Esophagus (tissue), 2 donors: Measurements from ENCODE around the gene TMEM269. TPM values are rescaled to one million over a fixed set of nuclear protein-coding genes. Genes with fewer than 3 reads are reported as not detected.

Experiments
- H3K27ac ChIP-seq, 2 donors: one replicate each; pipeline ENCODE4 v1.5.1; 2013; ENCODE audit warnings: low read depth in 2 of 2, mild to moderate bottlenecking in 2 of 2, inconsistent platforms in 1 of 2, low read length in 1 of 2, moderate library complexity in 1 of 2
- H3K27me3 ChIP-seq, 2 donors: one replicate each; pipeline ENCODE4 v1.6.1; 2013; ENCODE audit warnings: low read length in 2 of 2, control low read depth in 1 of 2, mild to moderate bottlenecking in 1 of 2; ENCODE audit not compliant: insufficient read depth in 2 of 2, control insufficient read depth in 1 of 2
- H3K36me3 ChIP-seq, 2 donors: one replicate each; pipeline ENCODE4 v1.6.1; 2013; ENCODE audit warnings: low read length in 1 of 2; ENCODE audit not compliant: control insufficient read depth in 2 of 2, insufficient read depth in 2 of 2
- H3K4me1 ChIP-seq, 2 donors: one replicate each; pipeline ENCODE4 v1.6.1; 2013; ENCODE audit warnings: low read length in 1 of 2; ENCODE audit not compliant: control insufficient read depth in 2 of 2, insufficient read depth in 2 of 2
- H3K4me3 ChIP-seq, 2 donors: one replicate each; pipeline ENCODE4 v1.5.1; 2013; ENCODE audit warnings: low read length in 2 of 2, mild to moderate bottlenecking in 2 of 2, low read depth in 1 of 2, moderate library complexity in 1 of 2
- H3K9me3 ChIP-seq, 2 donors: one replicate each; pipeline ENCODE4 v1.6.1; 2013; ENCODE audit warnings: mild to moderate bottlenecking in 2 of 2, low read depth in 1 of 2, low read length in 1 of 2, moderate library complexity in 1 of 2; ENCODE audit not compliant: control insufficient read depth in 2 of 2, insufficient read depth in 1 of 2
- WGBS, 2 donors: extraction: QIAGEN DNeasy Blood & Tissue Kit; methylation state at CpG; one replicate each; pipeline ENCODE4 v1.1.7; 2013; 5-methylcytosine and 5-hydroxymethylcytosine counted together
- polyA plus RNA-seq, 2 donors: library from polyadenylated mRNA; stranded (reverse); fragments of 200-250 nt; gene quantifications; one replicate each; pipeline ENCODE4 v1.2.3, GENCODE V29; 2013
- donor health status: healthy with polysubstance abuse.
- donor health status: Bipolar disorder and iron deficiency.

The TMEM269 gene
- polyA plus RNA-seq, 2 donors, result 0.01 to 0.04 TPM

- H3K4me3 ChIP-seq, result peak overlapping the region; percentile 89 to 99
- H3K27ac ChIP-seq, result peak overlapping the region; percentile 93 to 96
- H3K36me3 ChIP-seq, result no peaks in the 10 kb centered on the region
- H3K27me3 ChIP-seq, result no peaks in the 10 kb centered on the region
- WGBS, 2 donors, result 1 to 2% methylated on average over 23 of the region's 23 CpGs
- H3K9me3 ChIP-seq, result no peaks in the 10 kb centered on the region
- H3K4me1 ChIP-seq, result no peaks in the 10 kb centered on the region
Measured at GRCh38 chr1:42767510-42768000, 17.2 kb upstream of the TMEM269 start.

- 75 to 82% methylated on average over 2 of the region's 2 CpGs for WGBS, 2 donors
- no peaks in the 10 kb centered on the region for H3K4me1 ChIP-seq
- no peak overlapping the region for H3K27ac ChIP-seq
- H3K27me3 ChIP-seq, result no peaks in the 10 kb centered on the region
- no peaks in the 10 kb centered on the region for H3K9me3 ChIP-seq
- peak overlapping the region in 1 of 2 donors; percentile 89 for H3K4me3 ChIP-seq
- H3K36me3 ChIP-seq, result no peaks in the 10 kb centered on the region
Measured at GRCh38 chr1:42768172-42768571, 16.6 kb upstream of the TMEM269 start.

GRCh38 chr1:42769811-42770210 lies 15.0 kb upstream of the TMEM269 start:
- Histone ChIP-seq H3K27me3 (no peaks in the 10 kb centered on the region), H3K9me3 (no peaks in the 10 kb centered on the region), H3K4me3 (no peak overlapping the region), H3K36me3 (no peaks in the 10 kb centered on the region), H3K4me1 (no peaks in the 10 kb centered on the region), H3K27ac (no peak overlapping the region)
- WGBS, 2 donors, result 86 to 95% methylated on average over 3 of the region's 3 CpGs

GRCh38 chr1:42773420-42773819 lies 11.4 kb upstream of the TMEM269 start:
- no peak overlapping the region for H3K4me3 ChIP-seq
- no peaks in the 10 kb centered on the region for H3K4me1 ChIP-seq
- H3K36me3 ChIP-seq, result peaks cover 8 to 11% of the 10 kb centered on the region in 2 donors
- 47 to 75% methylated on average over 2 of the region's 2 CpGs for WGBS, 2 donors
- H3K27me3 ChIP-seq, result no peaks in the 10 kb centered on the region
- H3K9me3 ChIP-seq, result no peaks in the 10 kb centered on the region
- no peak overlapping the region for H3K27ac ChIP-seq

- no peak overlapping the region for H3K4me3 ChIP-seq
- peaks cover 8 to 11% of the 10 kb centered on the region in 2 donors for H3K36me3 ChIP-seq
- 90 to 91% methylated on average over 5 of the region's 5 CpGs for WGBS, 2 donors
- no peaks in the 10 kb centered on the region for H3K27me3 ChIP-seq
- no peak overlapping the region for H3K27ac ChIP-seq
- H3K9me3 ChIP-seq, result no peaks in the 10 kb centered on the region
- H3K4me1 ChIP-seq, result no peaks in the 10 kb centered on the region
Measured at GRCh38 chr1:42774928-42775526, 9.8 kb upstream of the TMEM269 start.

- no peaks in the 10 kb centered on the region for H3K27me3 ChIP-seq
- H3K27ac ChIP-seq, result no peak overlapping the region
- peaks cover 8 to 11% of the 10 kb centered on the region in 2 donors for H3K36me3 ChIP-seq
- WGBS, 2 donors, result 95 to 97% methylated on average over 6 of the region's 6 CpGs
- H3K4me3 ChIP-seq, result no peak overlapping the region
- no peaks in the 10 kb centered on the region for H3K9me3 ChIP-seq
- H3K4me1 ChIP-seq, result no peaks in the 10 kb centered on the region
Measured at GRCh38 chr1:42776502-42776901, 8.3 kb upstream of the TMEM269 start.

- H3K36me3 ChIP-seq, result peaks cover 8 to 11% of the 10 kb centered on the region in 2 donors
- no peaks in the 10 kb centered on the region for H3K27me3 ChIP-seq
- no peaks in the 10 kb centered on the region for H3K9me3 ChIP-seq
- H3K4me3 ChIP-seq, result no peak overlapping the region
- H3K4me1 ChIP-seq, result no peaks in the 10 kb centered on the region
- H3K27ac ChIP-seq, result no peak overlapping the region
Measured at GRCh38 chr1:42777852-42778251, 6.9 kb upstream of the TMEM269 start.

- peaks cover 8 to 11% of the 10 kb centered on the region in 2 donors for H3K36me3 ChIP-seq
- 85 to 86% methylated on average over 2 of the region's 2 CpGs for WGBS, 2 donors
Measured at GRCh38 chr1:42779725-42780124, 5.1 kb upstream of the TMEM269 start.

GRCh38 chr1:42780176-42780575 lies 4.6 kb upstream of the TMEM269 start:
- whole genome bisulfite sequencing, 2 donors, result 98 to 100% methylated on average over 1 of the region's 1 CpG
- peaks cover 8% of the 10 kb centered on the region in 2 donors for H3K36me3 ChIP-seq
- H3K9me3 ChIP-seq, result no peaks in the 10 kb centered on the region

More at GRCh38 chr1:42779725-42780124, 5.1 kb upstream of the TMEM269 start:
- no peak overlapping the region for H3K4me3 ChIP-seq
- H3K9me3 ChIP-seq, result no peaks in the 10 kb centered on the region
- peaks cover 0 to under 1% of the 10 kb centered on the region in 2 donors for H3K4me1 ChIP-seq
- no peak overlapping the region for H3K27ac ChIP-seq
- H3K27me3 ChIP-seq, result no peaks in the 10 kb centered on the region

GRCh38 chr1:42783092-42783491 lies 1.7 kb upstream of the TMEM269 start:
- WGBS, 2 donors, result 95 to 97% methylated on average over 2 of the region's 2 CpGs
- H3K4me3 ChIP-seq, result no peak overlapping the region

More at GRCh38 chr1:42780176-42780575, 4.6 kb upstream of the TMEM269 start:
- Histone ChIP-seq H3K4me3 (no peak overlapping the region), H3K27ac (no peak overlapping the region), H3K4me1 (peaks cover 4% of the 10 kb centered on the region in 2 donors), H3K27me3 (no peaks in the 10 kb centered on the region)

More at GRCh38 chr1:42783092-42783491, 1.7 kb upstream of the TMEM269 start:
- Histone ChIP-seq H3K36me3 (no peaks in the 10 kb centered on the region), H3K9me3 (peaks cover 0 to 2% of the 10 kb centered on the region in 2 donors), H3K4me1 (peaks cover 4 to 8% of the 10 kb centered on the region in 2 donors), H3K27me3 (no peaks in the 10 kb centered on the region), H3K27ac (no peak overlapping the region)
